ENCODE results near the gene CTXN1.
"Not testable (repeated sequence)": the region's sequence is repeated elsewhere in the genome, so short reads cannot be mapped to it uniquely, and the experiment has no call there.

Gene CTXN1

DNA sequence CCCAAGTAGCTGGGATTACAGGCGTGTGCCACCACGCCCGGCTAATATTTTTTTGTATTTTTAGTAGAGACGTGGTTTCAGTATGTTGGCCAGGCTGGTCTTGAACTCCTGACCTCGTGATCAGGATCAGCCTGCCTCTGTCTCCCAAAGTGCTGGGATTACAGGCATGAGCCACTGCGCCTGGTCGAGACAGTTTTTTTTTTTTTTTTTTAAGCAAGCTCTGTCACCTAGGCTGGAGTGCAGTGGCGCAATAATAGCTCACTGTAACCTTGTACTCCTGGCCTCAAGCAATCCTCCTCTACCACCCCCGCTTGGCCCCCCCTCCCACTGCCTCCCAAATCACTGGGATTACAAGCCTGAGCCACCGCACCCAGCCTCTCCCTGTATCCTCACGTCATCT, 28.6 kb downstream of the CTXN1 start:
- no peak for DNase-seq

- DNase-seq, result no peak
Observed at GRCh38 chr19:7895565-7895964, 30.4 kb downstream of the CTXN1 start.

- no peak for DNase-seq
Observed at GRCh38 chr19:7894612-7895309, 31.2 kb downstream of the CTXN1 start.

DNA sequence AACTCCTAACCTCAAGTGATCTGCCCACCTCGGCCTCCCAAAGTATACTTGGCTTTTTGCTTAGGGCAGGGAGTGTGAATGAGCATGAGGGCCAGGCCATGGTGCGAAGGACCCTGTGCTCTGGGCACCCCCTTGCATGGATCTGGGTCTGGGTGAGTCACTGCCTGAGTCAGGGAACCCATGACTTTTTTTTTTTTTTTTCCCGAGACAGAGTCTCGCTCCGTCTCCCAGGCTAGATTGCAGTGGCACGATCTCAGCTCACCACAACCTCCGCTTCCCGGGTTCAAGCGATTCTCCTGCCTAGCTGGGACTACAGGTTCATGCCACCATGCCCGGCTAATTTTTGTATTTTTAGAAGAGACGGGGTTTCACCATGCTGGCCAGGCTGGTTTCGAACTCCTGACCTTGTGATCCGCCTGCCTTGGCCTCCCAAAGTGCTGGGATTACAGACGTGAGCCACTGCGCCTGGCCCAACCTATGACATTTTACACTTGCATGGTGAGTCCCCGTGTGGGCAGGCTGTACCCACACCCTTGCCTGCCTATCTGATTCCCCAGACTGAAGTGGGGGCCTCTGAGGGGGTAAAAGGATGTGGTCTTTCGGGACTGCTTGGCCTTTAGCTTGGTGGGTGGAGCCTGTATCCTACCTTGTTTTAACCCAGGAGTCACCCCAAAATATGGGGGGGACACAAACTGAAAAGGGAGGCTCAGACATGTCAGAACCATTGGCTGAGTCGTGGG, 32.4 kb downstream of the CTXN1 start:
- not testable (repeated sequence) for DNase-seq

DNA sequence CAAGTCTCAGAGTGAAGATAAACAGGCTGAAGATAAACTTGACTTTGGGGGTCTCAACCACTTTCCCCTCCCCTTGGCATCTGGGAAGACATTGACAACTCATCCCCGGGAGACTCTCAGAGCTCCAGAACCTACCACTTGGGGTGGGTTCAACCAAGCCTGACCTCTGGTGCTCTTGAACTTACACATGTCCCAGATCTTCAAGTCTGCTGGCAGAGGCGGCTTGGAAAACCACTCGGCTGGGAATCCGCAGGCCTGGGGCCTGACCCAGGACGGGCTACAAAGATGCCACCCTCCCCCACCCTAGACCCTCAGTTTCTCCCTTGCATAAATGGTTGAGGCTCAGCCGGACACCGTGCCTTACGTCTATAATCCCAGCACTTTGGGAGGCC, 37.1 kb downstream of the CTXN1 start:
- no peak for DNase-seq

DNA sequence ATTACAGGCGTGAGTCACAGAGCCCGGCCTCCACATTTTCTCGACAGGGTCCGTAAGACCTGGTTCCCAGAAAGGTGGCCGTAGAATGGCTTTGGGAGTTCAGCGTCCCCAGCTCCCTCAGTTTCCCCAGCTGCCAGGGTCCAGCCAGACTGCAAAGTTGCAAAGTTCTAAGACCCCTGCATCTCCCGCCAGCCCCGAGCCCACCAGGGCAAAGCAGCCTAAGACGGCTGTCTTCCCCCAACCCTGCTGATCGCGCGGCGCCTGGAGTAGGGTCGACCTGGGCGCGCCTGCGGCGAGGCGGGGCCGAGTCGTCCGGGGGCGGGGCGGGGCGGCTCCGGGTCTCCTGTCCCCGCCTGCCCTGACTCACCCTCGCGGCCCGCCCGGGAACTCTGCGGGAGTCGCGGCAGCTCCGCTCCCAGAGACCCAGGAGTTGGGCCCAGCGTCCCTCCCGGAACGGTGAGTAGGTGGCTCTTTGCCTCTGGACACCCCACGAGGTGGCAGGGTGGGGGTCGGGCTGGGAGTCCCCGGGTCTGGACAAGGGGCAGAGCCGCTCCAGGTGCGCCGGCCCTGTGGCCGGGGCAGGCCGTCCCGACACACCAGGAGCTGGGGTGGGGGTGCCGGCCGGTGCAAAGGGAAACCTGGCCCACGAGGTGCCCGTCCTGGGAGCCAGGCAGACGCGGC, 37.6 kb downstream of the CTXN1 start, which contains the start of gene LRRC8E:
Gene LRRC8E, plus strand, starts transcription at position 366 of the 681 bp plus-strand sequence. CDS start 7,094 bp downstream, outside the sequence.
- DNase-seq, result peak; percentile 16

GRCh38 chr19:7887408-7888144, 38.4 kb downstream of the CTXN1 start:
- DNase-seq, result no peak

- no peak for DNase-seq
Observed at GRCh38 chr19:7885818-7886217, 40.1 kb downstream of the CTXN1 start.

- no peak for DNase-seq
Observed at GRCh38 chr19:7883796-7884570, 42.0 kb downstream of the CTXN1 start.

DNA sequence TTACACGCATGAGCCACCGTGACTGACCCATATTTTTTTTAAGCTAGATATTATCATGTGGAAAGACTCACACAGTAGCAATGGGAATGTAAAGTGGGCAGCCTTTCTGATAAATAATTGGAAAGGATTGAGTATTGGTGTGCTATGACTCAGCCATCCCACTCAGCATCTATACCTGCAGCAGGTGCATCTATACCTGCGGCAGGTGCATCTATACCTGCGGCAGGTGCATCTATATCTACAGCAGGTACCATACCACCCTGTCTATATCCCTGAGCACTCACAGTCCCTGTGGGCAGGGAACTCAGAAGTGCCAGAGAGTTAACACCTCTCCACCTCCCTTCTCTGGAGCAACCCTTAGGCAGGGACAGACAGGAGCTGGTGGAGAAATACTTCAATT, 42.8 kb downstream of the CTXN1 start:
- no peak for DNase-seq

- DNase-seq, result no peak
Observed at GRCh38 chr19:7881910-7882309, 44.0 kb downstream of the CTXN1 start.

GRCh38 chr19:7879836-7880235, 46.1 kb downstream of the CTXN1 start:
- no peak for DNase-seq

DNA sequence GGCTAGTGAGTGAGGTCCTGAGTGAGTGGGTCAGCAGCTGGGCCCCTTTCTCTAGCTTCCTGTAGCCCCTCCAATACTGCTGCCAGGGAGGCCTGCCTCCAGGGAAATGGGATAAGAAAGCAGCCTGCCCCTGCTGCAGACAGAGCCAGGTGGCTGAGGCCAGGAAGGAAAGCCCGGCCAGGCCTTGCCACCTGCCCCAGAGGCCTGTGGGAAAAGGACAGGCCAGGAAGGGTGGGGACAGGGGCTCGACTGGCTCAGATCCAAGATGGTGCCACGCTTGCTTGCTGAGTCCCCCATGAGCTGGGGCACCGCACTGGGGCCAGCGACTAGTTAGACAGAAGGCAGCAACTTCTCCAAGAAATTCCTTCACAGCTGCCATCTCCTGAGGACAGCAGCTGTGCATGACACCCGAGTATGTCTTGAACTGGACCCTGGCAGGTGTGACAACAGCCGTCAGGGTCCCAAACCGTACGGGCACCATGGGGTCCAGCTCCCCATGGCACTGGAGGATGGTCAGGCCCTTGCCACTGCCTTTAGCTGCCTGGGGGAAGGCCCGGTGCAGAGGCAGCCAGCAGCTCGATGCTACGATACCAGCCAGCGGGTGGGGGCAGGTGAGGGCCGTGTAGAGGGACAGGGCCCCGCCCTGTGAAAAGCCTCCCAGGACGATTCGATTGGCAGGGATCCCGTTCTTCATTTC, 46.7 kb downstream of the CTXN1 start:
- DNase-seq, result no peak

GRCh38 chr19:7877249-7877836, 48.6 kb downstream of the CTXN1 start:
- DNase-seq, result no peak

DNA sequence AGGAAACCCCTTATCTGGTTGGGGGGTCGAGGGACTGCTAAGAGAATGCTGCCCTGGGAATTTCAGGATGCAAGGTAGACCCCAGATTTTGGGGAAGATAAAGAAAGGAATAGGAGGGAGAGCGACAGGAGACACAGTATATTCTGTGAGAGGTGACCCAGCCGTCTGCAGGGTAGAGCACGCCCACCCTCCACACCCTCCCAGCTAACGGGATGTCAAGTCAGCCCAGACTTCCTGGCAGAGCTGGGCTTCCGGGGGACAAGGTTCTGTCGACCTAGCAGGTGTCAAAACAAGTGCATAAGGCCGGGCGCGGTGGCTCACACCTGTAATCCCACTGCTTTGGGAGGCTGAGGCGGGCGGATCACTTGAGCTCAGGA, 51.0 kb downstream of the CTXN1 start:
- DNase-seq, result no peak
